Astrocyte (in vitro differentiated cells and primary cell): Measurements from ENCODE around the gene TAGAP. TPM values are rescaled to one million over a fixed set of nuclear protein-coding genes. Genes with fewer than 3 reads are reported as not detected.
"Not testable (repeated sequence)": the region's sequence is repeated elsewhere in the genome, so short reads cannot be mapped to it uniquely, and the experiment has no call there.

Source experiments
- DNase-seq: peaks from one replicate; pipeline ENCODE4 v3.0.0-alpha.2; 2010; ENCODE audit warnings: low read depth
- FAIRE-seq: peaks from 2 replicates; lab custom pipeline; 2011; peaks lifted over from hg19 to GRCh38; lab: Jason Lieb, UNC
- H2AFZ ChIP-seq: 2 replicates; pipeline ENCODE4 v1.6.0; 2012; ENCODE audit warnings: low read depth, low read length, inconsistent platforms
- H3K27ac ChIP-seq: 2 replicates; pipeline ENCODE4 v1.5.1; 2011; ENCODE audit warnings: low read depth, low read length, inconsistent platforms
- H3K27me3 ChIP-seq: 2 replicates; pipeline ENCODE4 v1.6.0; 2011; ENCODE audit warnings: low read length, inconsistent platforms; ENCODE audit not compliant: insufficient read depth
- H3K36me3 ChIP-seq: 2 replicates; pipeline ENCODE4 v1.5.1; 2011; ENCODE audit warnings: low read length, inconsistent platforms; ENCODE audit not compliant: insufficient read depth
- H3K4me1 ChIP-seq: 2 replicates; pipeline ENCODE4 v1.5.1; 2011; ENCODE audit warnings: low read length, inconsistent platforms; ENCODE audit not compliant: insufficient read depth
- H3K4me2 ChIP-seq: 2 replicates; pipeline ENCODE4 v1.6.0; 2012; ENCODE audit warnings: low read length, inconsistent platforms
- H3K4me3 ChIP-seq: 2 replicates; pipeline ENCODE4 v1.5.1; 2011; ENCODE audit warnings: low read depth, mild to moderate bottlenecking, low read length, inconsistent platforms; ENCODE audit not compliant: insufficient read depth
- H3K79me2 ChIP-seq: 2 replicates; pipeline ENCODE4 v1.6.0; 2012; ENCODE audit warnings: mild to moderate bottlenecking, low read length, inconsistent platforms; ENCODE audit not compliant: insufficient read depth
- H3K9ac ChIP-seq: 2 replicates; pipeline ENCODE4 v1.6.0; 2012; ENCODE audit warnings: mild to moderate bottlenecking, low read length, inconsistent platforms
- H3K9me3 ChIP-seq: 2 replicates; pipeline ENCODE4 v1.5.1; 2012; ENCODE audit warnings: low read depth, mild to moderate bottlenecking, low read length, inconsistent platforms; ENCODE audit not compliant: insufficient read depth
- H4K20me1 ChIP-seq: 2 replicates; pipeline ENCODE4 v1.6.0; 2012; ENCODE audit warnings: low read length, inconsistent platforms; ENCODE audit not compliant: insufficient read depth
- H3K27ac Mint-ChIP-seq: one replicate; pipeline ENCODE4 v1.8.0; 2021; ENCODE audit warnings: mild to moderate bottlenecking, mixed read lengths; ENCODE audit not compliant: unreplicated experiment
- H3K27me3 Mint-ChIP-seq: one replicate; pipeline ENCODE4 v1.8.0; 2021; ENCODE audit warnings: low read depth, mixed read lengths; ENCODE audit not compliant: unreplicated experiment
- H3K36me3 Mint-ChIP-seq: one replicate; pipeline ENCODE4 v1.8.0; 2021; ENCODE audit warnings: low read depth, mixed read lengths; ENCODE audit not compliant: unreplicated experiment
- H3K4me1 Mint-ChIP-seq: one replicate; pipeline ENCODE4 v1.8.0; 2021; ENCODE audit warnings: low read depth, mixed read lengths; ENCODE audit not compliant: unreplicated experiment
- H3K4me3 Mint-ChIP-seq: one replicate; pipeline ENCODE4 v1.8.0; 2021; ENCODE audit warnings: mild to moderate bottlenecking, moderate library complexity, mixed read lengths; ENCODE audit not compliant: unreplicated experiment
- H3K9me3 Mint-ChIP-seq: one replicate; pipeline ENCODE4 v1.8.0; 2021; ENCODE audit warnings: mild to moderate bottlenecking, mixed read lengths; ENCODE audit not compliant: unreplicated experiment
- CTCF ChIP-seq: IDR thresholded peaks from 2 replicates; pipeline ENCODE4 v1.5.1; 2011; ENCODE audit warnings: low read depth, mild to moderate bottlenecking, inconsistent platforms, low read length, moderate library complexity; ENCODE audit not compliant: insufficient read depth
- EZH2 ChIP-seq: IDR thresholded peaks from 2 replicates; pipeline ENCODE4 v1.6.1; 2012; ENCODE audit warnings: mild to moderate bottlenecking, low read length, inconsistent platforms; ENCODE audit not compliant: insufficient read depth
- total RNA-seq: library from RNA; stranded (reverse); gene quantifications from 2 replicates; pipeline ENCODE4 v1.2.1, GENCODE V29; 2021

The TAGAP gene
- total RNA-seq, 1 donor from 2014 or later, result 0.11 TPM

- Histone ChIP-seq H3K4me3 (no peak overlapping the region), H3K27ac (no peak overlapping the region), H3K79me2 (no peaks in the 10 kb centered on the region), H2AFZ (no peak overlapping the region), H3K9me3 (no peaks in the 10 kb centered on the region), H3K27me3 (peaks cover 7% of the 10 kb centered on the region), H3K36me3 (no peaks in the 10 kb centered on the region), H3K9ac (no peak overlapping the region), H4K20me1 (no peaks in the 10 kb centered on the region), H3K4me1 (peaks cover 7% of the 10 kb centered on the region), H3K4me2 (no peak overlapping the region)
- H3K36me3 Mint-ChIP-seq, result no peaks in the 10 kb centered on the region
- H3K4me1 Mint-ChIP-seq, result peaks cover 10% of the 10 kb centered on the region
- peak; percentile 29 for DNase-seq
- no peaks in the 10 kb centered on the region for H3K9me3 Mint-ChIP-seq
- no peak overlapping the region for H3K4me3 Mint-ChIP-seq
- H3K27ac Mint-ChIP-seq, result peak overlapping the region; percentile 76
- H3K27me3 Mint-ChIP-seq, result peaks cover 3% of the 10 kb centered on the region
- no peak for TF ChIP-seq CTCF
- no peak for TF ChIP-seq EZH2
- no peak for FAIRE-seq
Observed at GRCh38 chr6:159038914-159039884, 5.6 kb downstream of the TAGAP start.

- H3K27me3 ChIP-seq, H4K20me1 ChIP-seq, H3K4me1 ChIP-seq, H3K4me2 ChIP-seq, H2AFZ ChIP-seq, H3K79me2 ChIP-seq, H3K9ac ChIP-seq, DNase-seq, H3K27ac Mint-ChIP-seq, H3K4me3 Mint-ChIP-seq, H3K9me3 ChIP-seq, H3K36me3 ChIP-seq, H3K27me3 Mint-ChIP-seq, H3K36me3 Mint-ChIP-seq, H3K4me3 ChIP-seq, H3K9me3 Mint-ChIP-seq, FAIRE-seq, H3K27ac ChIP-seq: not testable (repeated sequence)
- peaks cover 14% of the 10 kb centered on the region for H3K4me1 Mint-ChIP-seq
Observed at GRCh38 chr6:159038318-159038717, 6.5 kb downstream of the TAGAP start.

- Histone ChIP-seq H3K4me3 (no peak overlapping the region), H3K4me1 (peaks cover 7% of the 10 kb centered on the region), H3K79me2 (no peaks in the 10 kb centered on the region), H3K36me3 (no peaks in the 10 kb centered on the region), H4K20me1 (no peaks in the 10 kb centered on the region), H3K9me3 (no peaks in the 10 kb centered on the region), H3K4me2 (no peak overlapping the region), H2AFZ (no peak overlapping the region), H3K27ac (no peak overlapping the region), H3K27me3 (no peaks in the 10 kb centered on the region), H3K9ac (no peak overlapping the region)
- TF ChIP-seq CTCF (no peak), EZH2 (no peak)
- Mint-ChIP-seq H3K36me3 (no peaks in the 10 kb centered on the region), H3K27me3 (peaks cover 3% of the 10 kb centered on the region), H3K27ac (no peak overlapping the region), H3K4me1 (peaks cover 19% of the 10 kb centered on the region), H3K9me3 (no peaks in the 10 kb centered on the region), H3K4me3 (no peak overlapping the region)
- DNase-seq (no peak), FAIRE-seq (no peak)
Observed at GRCh38 chr6:159037756-159038290, 7.0 kb downstream of the TAGAP start.
